Central memory CD4-positive, alpha-beta T cell (primary cell): ENCODE data around the gene FAM124B.

Experiments used
- DNase-seq: peaks from one replicate; pipeline ENCODE4 v3.0.0; 2022

Gene FAM124B

DNA sequence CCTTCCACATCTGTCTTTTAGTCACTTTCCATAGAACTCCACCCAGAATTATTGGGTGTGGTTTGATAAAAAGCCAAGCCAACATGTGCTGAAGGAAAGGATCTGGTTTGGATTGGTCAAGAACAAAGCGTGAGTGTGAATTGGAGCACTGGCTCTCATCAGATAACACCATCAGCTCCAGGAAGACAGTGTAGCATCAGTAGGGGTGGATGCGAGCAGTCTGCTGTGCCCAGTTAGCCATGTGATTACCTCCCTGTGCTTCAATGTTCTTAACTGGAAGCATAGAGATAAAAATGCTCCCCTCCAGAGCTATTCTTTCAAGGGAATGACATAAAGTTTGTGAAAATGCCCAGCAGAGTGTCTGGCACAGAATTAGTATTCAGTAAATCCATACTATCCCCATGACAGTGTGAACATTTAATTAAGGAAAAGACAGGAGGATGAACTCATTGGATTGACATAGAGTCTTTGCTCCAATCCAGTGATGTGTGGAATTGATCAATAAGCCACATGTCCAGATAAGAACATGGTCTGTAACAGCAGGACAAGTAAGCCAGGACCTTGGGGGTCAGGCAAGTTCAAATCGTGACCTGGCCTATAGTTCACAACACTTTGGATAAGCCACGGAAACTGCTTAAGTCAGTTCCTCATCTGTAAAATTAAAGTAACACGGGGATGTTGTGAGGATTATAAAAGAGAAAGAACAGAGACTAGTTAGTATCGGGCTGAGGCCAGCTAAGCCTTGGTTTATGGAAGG, 68.0 kb downstream of the FAM124B start:
- DNase-seq: no peak

DNA sequence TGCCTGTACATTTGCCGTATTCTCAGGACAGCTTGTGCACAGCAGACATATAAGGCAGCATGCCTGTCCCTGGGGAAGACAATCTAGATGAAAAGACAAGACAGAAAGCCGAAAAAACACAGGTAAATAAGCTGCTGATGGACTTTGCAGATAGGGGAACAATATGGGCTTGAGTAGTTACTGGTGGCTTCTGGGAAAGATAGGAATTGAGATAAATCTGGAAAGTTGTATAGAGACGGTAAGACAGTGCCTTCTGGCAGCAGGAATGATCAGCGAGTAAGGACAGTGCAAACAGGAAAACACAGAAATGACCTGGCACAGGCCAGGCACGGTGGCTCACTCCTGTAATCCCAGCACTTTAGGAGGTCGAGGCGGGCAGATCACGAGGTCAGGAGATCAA, 70.2 kb downstream of the FAM124B start:
- DNase-seq: no peak

DNA sequence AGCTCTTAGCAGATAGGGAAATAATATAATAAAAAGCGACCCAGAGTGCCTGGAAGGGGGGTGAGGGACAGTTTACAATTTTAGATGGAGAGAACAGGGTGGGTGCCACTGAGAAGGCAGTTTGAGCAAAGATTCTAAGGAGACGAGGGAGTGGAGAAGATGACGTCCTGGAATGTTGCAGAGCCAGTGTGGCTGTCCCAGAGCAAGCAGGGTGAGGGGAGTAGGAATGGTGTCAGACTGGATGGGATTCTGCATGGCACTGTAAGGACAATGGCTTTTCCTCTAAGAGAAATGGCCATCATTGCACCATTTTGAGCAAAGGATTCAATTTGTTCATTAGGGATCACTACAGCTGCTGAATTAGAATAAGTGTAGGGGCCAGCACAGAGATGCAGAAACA, 73.1 kb downstream of the FAM124B start:
- no peak for DNase-seq
